GM21737 (cell line): Measurements from ENCODE around the gene HLA-DQB1.
"Not testable (repeated sequence)": the region's sequence is repeated elsewhere in the genome, so short reads cannot be mapped to it uniquely, and the experiment has no call there.

Experiments used
- ATAC-seq: cut with Tn5 transposase; IDR thresholded peaks from one replicate; pipeline ENCODE4 v1.9.1; 2021; ENCODE audit warnings: mild to moderate bottlenecking, moderate library complexity; ENCODE audit not compliant: unreplicated experiment

HLA-DQB1 gene

GRCh38 chr6:32666420-32667300, at the start of gene HLA-DQB1:
HLA-DQB1 (minus strand) TSS chr6:32666657; CDS start chr6:32666607, 50 bp downstream.
- peak; percentile 70 for ATAC-seq

GRCh38 chr6:32713241-32713640, 46.8 kb upstream of the HLA-DQB1 start:
- no peak for ATAC-seq

- no peak for ATAC-seq
Observed at GRCh38 chr6:32709625-32710024, 43.2 kb upstream of the HLA-DQB1 start.

DNA sequence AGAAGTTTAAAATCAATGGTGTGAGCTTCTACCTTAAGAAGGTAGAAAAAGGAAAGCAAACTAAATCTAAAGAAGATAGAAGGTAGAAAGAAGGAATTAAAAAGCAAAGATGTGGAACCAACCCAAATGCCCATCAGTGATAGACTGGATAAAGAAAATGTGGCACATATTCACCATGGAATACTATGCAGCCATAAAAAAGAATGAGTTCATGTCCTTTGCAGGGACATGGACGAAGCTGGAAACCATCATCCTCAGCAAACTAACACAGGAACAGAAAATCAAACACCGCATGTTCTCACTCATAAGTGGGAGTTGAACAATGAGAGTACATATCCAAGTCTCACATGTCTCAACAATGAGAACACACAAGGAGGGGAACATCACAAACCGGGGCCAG, 38.7 kb upstream of the HLA-DQB1 start:
- ATAC-seq: not testable (repeated sequence)

DNA sequence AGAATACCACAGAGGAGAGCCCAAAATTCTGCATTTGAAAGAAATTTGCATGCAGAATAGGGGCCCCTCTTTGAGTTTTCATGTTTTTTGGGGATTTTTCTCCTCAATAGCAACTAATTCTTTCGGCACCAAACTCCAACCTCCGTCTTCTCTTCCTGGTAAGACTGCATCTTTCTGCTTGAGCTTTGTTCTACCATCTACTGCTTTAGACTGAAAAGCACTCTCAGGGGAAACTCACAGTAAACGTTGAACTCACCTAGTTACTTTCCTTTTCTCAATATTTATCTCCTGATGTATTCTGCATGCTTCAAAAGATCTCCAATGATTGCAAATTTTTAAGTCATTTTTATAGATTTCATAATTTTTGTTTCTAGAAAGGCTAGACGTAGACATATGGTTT, 36.9 kb upstream of the HLA-DQB1 start:
- no peak for ATAC-seq

DNA sequence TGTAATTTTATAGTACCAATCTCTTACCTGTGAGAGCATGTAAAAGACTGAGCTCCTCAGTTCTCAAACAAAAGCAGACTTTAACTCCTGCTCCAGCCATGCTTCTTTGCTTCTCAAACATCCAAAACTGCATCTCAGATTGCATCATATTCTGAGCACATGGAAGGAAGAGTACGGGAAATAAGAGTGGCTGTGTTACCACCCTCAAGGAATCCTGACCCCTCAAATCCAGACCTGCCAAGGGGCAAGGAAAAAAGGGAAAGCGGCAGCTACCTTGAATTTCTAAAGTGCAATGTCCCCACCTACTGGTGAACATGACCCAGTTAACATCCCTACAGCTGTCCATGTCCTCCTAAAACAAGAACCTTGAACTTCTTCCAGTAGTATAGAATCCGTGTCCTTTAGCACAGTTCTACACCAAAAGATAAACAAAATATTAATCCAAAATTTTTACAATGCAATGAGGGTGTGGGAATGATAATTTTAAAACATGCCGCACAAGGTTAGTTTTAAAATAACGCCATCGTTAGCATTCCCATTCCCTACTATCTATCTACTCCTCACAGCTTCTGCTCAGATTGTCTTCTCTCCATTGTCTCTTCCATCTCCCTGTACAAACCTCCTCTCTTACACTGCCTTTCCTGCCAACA, 34.1 kb upstream of the HLA-DQB1 start:
- no peak for ATAC-seq

DNA sequence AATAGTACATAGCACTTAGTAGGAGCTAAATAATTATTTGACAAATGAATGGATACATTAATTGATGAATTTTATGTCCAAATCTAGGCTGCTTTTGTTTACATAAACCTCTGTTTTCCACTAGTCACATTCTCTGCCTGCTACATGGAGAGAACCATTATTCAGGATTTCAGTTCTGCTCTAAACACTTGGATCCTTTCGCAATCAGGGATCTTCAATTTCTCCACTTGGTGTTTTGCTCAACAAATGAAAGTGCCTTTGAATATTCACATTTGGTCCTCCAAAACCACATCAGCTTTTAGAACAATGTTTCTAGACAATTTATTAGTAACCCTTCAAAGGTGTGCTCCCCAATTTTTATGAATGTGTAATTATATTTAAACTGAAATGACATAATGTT, 30.6 kb upstream of the HLA-DQB1 start:
- no peak for ATAC-seq

- ATAC-seq: no peak
Observed at GRCh38 chr6:32692019-32692418, 25.6 kb upstream of the HLA-DQB1 start.

DNA sequence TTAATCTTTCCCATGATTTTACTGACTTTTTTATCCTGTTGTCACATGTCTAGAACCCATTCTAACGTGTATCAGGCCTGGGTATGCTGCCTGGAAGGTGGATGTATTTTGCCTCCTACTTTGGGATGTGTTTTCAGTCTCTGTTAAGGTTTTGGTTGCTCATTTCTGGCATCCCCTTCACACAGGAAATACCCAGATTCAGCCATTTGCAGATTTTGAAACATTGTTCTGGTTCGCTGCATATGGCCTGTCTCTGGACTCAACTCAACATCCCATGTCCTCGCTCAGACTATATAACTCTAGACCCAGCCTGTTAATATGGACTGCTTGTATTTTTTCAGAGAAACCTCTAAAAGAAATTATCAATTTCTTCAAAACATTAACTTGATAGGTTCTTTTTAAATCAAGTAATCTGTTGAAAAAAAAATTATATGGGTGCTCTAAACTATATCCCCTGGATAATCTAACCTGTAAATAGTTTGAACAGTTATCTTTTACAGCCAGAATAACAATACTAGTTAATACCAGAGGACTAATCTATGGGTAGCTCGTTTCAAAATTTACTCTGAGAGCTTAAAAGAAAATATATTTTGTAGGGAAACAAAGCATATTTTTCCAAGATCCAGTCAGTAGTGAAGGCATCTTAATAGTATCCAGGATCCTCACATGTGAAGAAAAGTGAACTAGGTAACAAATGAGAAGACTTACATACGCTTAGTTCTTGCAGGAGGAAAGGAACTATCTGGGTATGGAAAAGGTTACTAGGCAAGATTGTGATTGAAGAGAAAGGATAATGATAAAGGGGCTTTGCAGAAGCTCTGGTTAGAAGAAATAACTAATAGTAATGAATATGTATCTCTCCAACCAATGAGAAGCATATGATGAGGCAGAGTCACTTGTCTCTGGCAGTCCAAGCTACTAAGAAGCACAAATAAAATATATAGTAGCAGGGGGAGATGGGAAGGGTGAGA, 23.4 kb upstream of the HLA-DQB1 start:
- ATAC-seq: no peak

DNA sequence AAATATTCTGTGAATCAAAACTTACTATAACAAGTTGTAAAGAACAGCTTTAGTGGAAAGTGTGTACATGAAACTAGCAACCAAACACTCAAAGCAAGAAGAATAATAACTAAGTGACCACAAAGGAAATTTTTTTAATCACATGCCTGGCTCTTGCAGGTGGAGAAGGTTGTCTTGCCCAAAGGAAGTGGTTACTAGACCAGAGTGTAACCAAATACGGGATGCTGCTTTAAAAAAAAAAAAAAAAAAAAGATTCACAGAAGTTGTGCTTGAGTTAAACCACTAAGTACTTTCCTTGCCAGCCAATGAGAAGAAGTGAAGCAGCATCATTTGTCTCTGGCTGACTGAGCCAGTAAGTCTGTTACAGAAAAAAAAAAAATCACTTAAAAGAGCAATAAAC, 19.1 kb upstream of the HLA-DQB1 start:
- ATAC-seq: peak; percentile 67

GRCh38 chr6:32684246-32684645, 17.8 kb upstream of the HLA-DQB1 start:
- ATAC-seq: no peak

GRCh38 chr6:32680055-32680454, 13.6 kb upstream of the HLA-DQB1 start:
- ATAC-seq: no peak

DNA sequence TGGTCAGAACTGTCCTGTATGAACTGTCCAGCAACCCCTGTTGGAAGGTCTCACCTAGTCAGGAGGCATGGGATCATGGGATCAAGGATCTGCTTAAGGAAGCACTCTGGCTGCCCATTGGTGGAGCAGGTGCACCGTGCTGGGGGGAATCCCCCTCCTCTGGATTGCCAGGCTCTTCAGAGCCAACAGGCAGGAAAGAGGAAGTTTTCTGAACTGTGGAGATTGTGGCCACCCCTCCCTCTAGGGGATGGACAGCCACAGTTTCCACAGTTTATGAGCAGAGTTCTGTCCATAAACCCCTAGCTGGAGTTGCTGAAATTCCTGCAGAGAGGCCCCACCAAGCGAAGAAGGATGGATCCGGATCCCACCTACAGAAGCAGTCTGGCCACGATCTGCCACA, 13.0 kb upstream of the HLA-DQB1 start:
- ATAC-seq: no peak

- ATAC-seq: not testable (repeated sequence)
Observed at GRCh38 chr6:32674123-32674522, 7.7 kb upstream of the HLA-DQB1 start.

- not testable (repeated sequence) for ATAC-seq
Observed at GRCh38 chr6:32671908-32672307, 5.5 kb upstream of the HLA-DQB1 start.

DNA sequence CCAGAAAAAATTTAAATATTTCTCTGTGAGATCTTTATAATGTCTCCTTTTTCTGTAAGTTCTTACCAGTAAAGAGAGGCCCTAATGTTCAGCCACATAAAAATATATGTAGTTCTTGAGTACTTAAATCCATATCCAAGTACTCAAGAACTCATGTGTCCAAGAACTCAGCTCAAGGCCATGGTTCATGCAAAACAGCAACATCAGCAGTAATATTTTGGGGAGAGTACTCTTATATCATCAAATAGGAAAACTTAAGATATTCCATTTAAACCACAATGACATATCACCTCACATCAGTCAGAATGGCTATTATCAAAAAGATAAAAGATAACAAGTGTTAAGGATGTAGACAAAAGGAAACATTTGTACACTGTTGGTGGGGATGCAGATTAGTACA, 3.4 kb upstream of the HLA-DQB1 start:
- ATAC-seq: no peak

GRCh38 chr6:32669240-32669639, 2.8 kb upstream of the HLA-DQB1 start:
- ATAC-seq: no peak

GRCh38 chr6:32668226-32668747, 1.8 kb upstream of the HLA-DQB1 start:
- ATAC-seq: peak; percentile 70

DNA sequence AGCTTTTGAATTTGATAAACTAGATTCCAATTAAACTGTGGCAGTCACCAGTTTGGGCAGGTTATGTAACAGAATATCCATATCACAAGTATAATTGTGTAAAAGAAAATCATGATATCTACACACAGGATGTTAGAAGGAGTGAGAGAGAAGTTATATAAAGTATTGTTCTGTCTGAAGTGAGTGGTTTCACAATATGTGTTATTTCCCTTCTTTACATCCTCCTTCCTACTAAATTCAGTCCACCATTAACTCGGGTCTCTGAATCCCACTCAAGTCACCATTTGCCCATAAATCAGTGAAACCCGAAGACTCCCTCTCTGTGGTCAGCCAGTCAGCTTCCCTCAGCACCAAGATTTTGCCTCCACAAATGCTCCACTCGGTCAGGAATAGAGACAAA, 796 bp downstream of the HLA-DQB1 start:
- no peak for ATAC-seq

DNA sequence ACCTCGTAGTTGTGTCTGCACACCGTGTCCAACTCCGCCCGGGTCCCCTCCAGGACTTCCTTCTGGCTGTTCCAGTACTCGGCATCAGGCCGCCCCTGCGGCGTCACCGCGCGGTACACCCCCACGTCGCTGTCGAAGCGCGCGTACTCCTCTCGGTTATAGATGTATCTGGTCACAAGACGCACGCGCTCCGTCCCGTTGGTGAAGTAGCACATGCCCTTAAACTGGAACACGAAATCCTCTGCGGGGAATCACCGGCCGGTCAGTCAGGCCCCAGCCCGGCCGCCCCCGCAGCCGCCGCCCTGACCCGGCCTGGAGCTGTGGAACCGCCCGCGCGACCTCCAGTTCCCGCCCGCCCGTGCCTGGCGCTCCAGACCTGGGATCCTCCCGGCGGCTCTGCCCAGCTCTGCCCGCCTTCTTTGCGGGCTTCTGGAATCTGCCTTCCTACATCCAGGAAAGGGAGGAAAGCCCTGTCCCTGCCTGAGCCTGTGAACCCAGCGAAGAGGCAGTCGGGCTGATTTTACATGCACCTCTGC, 1.6 kb downstream of the HLA-DQB1 start:
- ATAC-seq: no peak

DNA sequence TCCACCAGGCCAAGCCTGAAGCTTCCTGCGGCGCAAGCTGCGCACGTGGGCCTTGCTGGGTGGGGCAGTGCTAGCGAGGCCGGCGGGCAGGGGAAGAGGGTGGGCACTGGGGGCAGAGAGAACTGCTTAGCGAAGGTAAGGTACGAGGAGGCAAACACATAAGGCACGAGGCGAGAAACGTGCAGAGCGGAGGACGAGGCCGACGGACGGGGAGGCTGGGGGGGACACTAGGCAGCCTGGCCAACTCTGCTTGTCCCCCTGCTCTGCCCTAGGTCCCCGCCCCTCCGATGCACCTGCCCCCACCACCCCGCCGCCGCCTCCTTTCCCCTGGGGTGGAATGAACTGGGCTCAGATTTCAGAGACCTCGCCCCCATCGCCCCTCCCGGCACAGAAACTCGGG, 2.1 kb downstream of the HLA-DQB1 start:
- ATAC-seq: no peak
